H1 (cell line): ENCODE data around the gene COL5A1. TPM values are rescaled to one million over a fixed set of nuclear protein-coding genes. Genes with fewer than 3 reads are reported as not detected.

ENCODE experiments used
- CBX5 ChIP-seq: fragments of 300-800, 300-1000 bp; sonication (generic); IDR thresholded peaks from 2 replicates; pipeline ENCODE4 v1.7.1; 2016; ENCODE audit warnings: antibody characterized with exemption, low read length, low read depth
- CBX8 ChIP-seq: fragments of 300-800, 300-1000 bp; sonication (generic); IDR thresholded peaks from 2 replicates; pipeline ENCODE4 v1.7.1; 2016; ENCODE audit warnings: low read depth, low read length, borderline replicate concordance
- JUND ChIP-seq: IDR thresholded peaks from 2 replicates; pipeline ENCODE4 v1.6.1; 2011; ENCODE audit warnings: mild to moderate bottlenecking, improper control_type of control experiment, low read length
- POLR2A ChIP-seq, 2 experiments: IDR thresholded peaks; 1 replicate in 1 of 2; 2 replicates in 1 of 2; pipeline ENCODE4 v1.6.1; 2011; ENCODE audit warnings: low read depth in 2 of 2, low read length in 2 of 2, mild to moderate bottlenecking in 2 of 2; ENCODE audit errors: control extremely low read depth in 1 of 2
- polyA plus RNA-seq, 7 experiments: library from polyadenylated mRNA; depleted of rRNA in 3 of 7; stranded (reverse) in 5 of 7; unstranded in 2 of 7; fragments of >200 nt in 5 of 7; fragments of 200-250 nt in 2 of 7; gene quantifications; 1 replicate in 5 of 7; 2 replicates in 1 of 7; 4 replicates in 1 of 7; pipeline versions ENCODE4 v1.2.1 to v1.2.3, GENCODE V29; 2011 to 2013; ENCODE audit warnings: missing spikeins in 2 of 7, mixed read lengths in 2 of 7
- total RNA-seq: library from RNA; stranded (reverse); fragmentation: NEBNext Ultra II Directional; extraction: Animal tissue kit (Norgen Biotek cat#: 25700); gene quantifications from 2 replicates; pipeline ENCODE4 v1.2.1, GENCODE V29; 2021

COL5A1 gene
- total and polyA plus RNA-seq, 2 of the 8 experiments (the other 6 are each of a cell fraction or from before 2014, with no cell fraction given), result 3.8 to 12.0 TPM

DNA sequence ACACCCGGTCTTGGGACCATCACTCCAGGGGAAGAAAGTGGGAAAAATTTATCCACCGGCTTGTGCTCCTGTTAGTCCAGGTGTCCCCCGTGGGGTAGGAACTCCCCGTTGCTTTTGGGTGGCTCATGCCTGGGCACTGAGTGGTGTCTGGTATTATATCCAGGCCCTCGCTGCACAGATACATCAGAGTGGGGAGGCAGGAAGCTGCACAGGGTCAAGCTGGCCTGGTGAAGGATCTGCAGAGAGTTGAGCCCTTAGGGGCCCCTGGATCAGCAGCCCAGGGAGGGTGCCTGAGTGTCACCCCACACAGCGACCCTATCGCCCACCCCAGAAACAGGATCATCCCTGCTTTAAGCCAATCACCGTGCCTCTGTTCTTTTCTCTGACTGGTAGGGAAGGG, 24.4 kb upstream of the COL5A1 start (continued):
- TF ChIP-seq CBX5 (no peak), CBX8 (no peak), JUND (no peak), POLR2A (IDR thresholded peaks at IDR 0.05; ENCODE audit: control extremely low read depth in 1 of 2, low read depth in 2 of 2, low read length in 2 of 2) (no peak)
